Activated naive CD4-positive, alpha-beta T cell treated with anti-CD3 and anti-CD28 coated beads, Interleukin-2, amount 10 ng/mL, durations not matched to agents 7 days and 5 days (primary cell): ENCODE data around the gene TM9SF2.
"Not testable (repeated sequence)": the region's sequence is repeated elsewhere in the genome, so short reads cannot be mapped to it uniquely, and the experiment has no call there.

Experiments used
- CTCF ChIA-PET: fragments of 350-600 bp; sonication (Branson Sonifier 250); formaldehyde crosslinking; loops from one replicate; lab custom pipeline; 2021; ENCODE audit warnings: antibody characterized with exemption; lab: Charles Lee
- DNase-seq: peaks from one replicate; pipeline ENCODE4 v3.0.0-alpha.2; 2020
- H3K27ac Mint-ChIP-seq: one replicate; pipeline ENCODE4 v1.8.0; 2021; ENCODE audit warnings: mild to moderate bottlenecking, moderate library complexity, mixed read lengths
- H3K27me3 Mint-ChIP-seq: one replicate; pipeline ENCODE4 v1.8.0; 2021; ENCODE audit warnings: mild to moderate bottlenecking, mixed read lengths
- H3K36me3 Mint-ChIP-seq: one replicate; pipeline ENCODE4 v1.8.0; 2021; ENCODE audit warnings: mixed read lengths
- H3K4me1 Mint-ChIP-seq: one replicate; pipeline ENCODE4 v1.8.0; 2021; ENCODE audit warnings: mixed read lengths
- H3K4me3 Mint-ChIP-seq: one replicate; pipeline ENCODE4 v1.8.0; 2021; ENCODE audit warnings: mild to moderate bottlenecking, moderate library complexity, mixed read lengths
- H3K9me3 Mint-ChIP-seq: one replicate; pipeline ENCODE4 v1.8.0; 2021; ENCODE audit warnings: mixed read lengths

TM9SF2 gene

DNA sequence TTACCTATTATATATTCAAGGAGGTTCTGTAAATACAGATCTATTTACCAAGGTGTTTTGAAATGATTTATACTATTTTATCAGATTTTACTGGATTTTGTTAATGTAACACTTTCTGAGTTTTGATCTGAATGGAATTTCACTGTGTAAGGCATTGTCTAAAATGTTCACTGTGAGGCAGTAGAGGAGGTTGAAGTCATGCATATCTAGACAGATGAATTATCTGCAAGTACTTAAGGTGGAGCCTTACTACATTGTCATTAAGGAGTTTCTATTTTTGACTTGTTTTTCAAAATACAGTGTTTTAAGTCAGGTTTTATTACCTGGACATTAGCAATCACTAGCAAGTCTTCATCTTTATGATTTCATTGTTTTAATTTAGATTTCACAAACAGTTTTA is 62.1 kb downstream of the TM9SF2 start:
- peaks cover 55% of the 10 kb centered on the region for H3K36me3 Mint-ChIP-seq
- H3K4me3 Mint-ChIP-seq: no peak overlapping the region
- peaks cover 3% of the 10 kb centered on the region for H3K9me3 Mint-ChIP-seq
- peaks cover 20% of the 10 kb centered on the region for H3K4me1 Mint-ChIP-seq
- H3K27me3 Mint-ChIP-seq: no peaks in the 10 kb centered on the region
- H3K27ac Mint-ChIP-seq: no peak overlapping the region
- no peak for DNase-seq
- CTCF ChIA-PET: no interaction called here

DNA sequence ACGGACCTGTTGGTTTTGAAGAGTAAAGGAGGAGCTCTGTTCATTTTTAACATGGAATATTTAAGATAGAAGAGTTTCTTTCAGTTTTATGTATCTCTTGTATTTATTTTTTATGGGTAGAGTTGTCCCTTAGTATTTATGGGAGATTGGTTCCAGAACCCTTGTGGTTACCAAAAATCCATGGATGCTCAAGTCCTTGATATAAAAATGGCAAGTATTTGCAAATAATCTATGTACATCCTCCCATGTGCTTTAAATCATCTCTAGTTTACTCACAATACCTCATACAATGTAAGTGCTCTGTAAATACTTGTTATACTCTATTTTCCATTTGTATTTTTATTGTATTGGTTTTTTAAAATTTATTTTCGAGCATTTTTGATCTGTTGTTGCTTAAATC is 63.1 kb downstream of the TM9SF2 start:
- no peak for DNase-seq
- Mint-ChIP-seq H3K27ac (no peak overlapping the region), H3K27me3 (no peaks in the 10 kb centered on the region), H3K4me3 (no peak overlapping the region), H3K9me3 (peaks cover 11% of the 10 kb centered on the region), H3K36me3 (peaks cover 48% of the 10 kb centered on the region), H3K4me1 (peaks cover 20% of the 10 kb centered on the region)
- CTCF ChIA-PET: no interaction called here

DNA sequence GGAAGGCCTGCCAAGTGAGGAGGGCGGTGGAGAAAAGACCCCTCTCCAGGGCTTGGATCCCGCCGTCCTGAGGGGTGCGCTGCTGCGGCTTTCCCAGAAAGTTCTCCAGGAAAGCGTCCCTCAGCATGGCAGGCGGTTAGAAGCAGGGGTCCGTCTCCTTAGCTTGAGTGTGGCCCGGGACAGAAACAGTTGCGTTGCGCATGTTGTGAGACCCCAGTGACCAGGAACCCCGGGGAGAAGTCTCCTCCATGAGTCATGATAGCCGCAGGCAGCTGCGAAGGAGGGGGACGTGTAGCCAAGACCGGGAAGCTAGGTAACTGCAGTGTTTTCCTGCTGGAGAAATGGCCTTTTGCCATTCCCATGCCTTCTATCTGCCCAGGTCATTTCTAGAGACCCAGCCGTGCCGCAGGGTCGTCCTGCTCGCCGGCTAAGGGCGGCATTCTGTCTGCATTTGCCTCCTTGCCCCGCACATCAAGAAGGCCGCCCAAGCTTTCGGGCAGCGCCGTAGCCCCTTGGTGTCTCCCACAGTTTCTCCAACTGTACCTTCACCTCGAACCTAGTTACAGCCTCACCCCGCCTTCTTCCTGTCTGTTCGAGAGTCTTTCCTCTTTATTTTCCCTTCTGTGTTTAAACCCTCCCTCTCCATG is 64.3 kb downstream of the TM9SF2 start:
- Mint-ChIP-seq H3K27ac (peak overlapping the region; percentile 11), H3K4me1 (peaks cover 20% of the 10 kb centered on the region), H3K36me3 (peaks cover 42% of the 10 kb centered on the region), H3K9me3 (peaks cover 11% of the 10 kb centered on the region), H3K27me3 (no peaks in the 10 kb centered on the region), H3K4me3 (peak overlapping the region; percentile 65)
- CTCF ChIA-PET: interaction anchor here (0.9 kb wide), 1 partner anchor 13 kb away, joined by 5 read pairs; no protein-coding TSS in a partner anchor
- DNase-seq: no peak

DNA sequence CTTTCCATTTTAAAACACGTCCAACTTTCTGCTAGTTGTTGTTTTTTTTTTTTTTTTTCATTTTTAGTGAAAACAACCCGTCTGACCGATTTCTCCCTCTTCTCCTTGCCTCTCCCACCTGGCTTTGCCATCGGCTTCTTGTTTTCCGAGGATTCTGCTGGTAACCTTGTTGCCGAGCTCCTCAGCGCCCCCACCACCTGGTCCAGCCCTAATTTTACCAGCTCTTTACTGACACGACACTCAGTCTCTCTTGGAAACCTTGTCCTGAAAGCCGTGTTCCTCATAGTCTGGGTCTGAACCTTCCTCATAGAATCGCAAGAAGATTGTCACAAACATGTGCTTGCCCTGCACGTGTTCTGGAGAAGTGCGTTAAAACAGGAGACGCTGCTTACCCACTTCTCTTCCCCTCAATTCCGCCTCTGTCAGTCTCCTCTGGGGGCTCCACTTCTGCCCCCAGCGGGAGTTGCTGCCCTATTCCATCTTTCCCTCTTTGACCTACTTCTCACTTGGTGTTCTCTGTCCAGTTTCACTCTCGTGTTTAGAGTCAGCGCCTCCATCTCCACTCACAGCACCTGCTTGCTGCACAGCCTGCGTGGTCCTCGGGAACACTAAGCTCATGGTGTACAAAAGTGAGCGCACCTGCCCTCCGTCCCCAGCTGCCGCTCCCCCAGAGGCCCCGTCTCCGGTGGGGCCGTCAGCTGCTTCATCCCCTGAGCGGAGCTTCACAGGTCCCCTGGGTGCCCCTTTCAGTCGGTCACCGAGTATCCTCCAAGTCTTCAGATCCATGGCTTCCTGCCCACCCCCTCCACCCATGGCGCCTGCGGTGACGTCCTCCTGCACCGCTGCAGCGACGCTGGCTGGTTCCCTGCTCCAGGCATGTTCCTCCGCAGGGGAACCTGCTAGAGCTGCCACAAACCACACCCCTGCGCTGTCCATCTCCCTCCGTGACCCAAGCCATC is 65.1 kb downstream of the TM9SF2 start:
- Mint-ChIP-seq H3K4me3 (peak overlapping the region; percentile 65), H3K4me1 (peaks cover 20% of the 10 kb centered on the region), H3K9me3 (peaks cover 11% of the 10 kb centered on the region), H3K27ac (peak overlapping the region; percentile 11), H3K27me3 (no peaks in the 10 kb centered on the region), H3K36me3 (peaks cover 38% of the 10 kb centered on the region)
- DNase-seq: no peak
- CTCF ChIA-PET: interaction anchor here (0.9 kb wide), 1 partner anchor 13 kb away, joined by 5 read pairs; no protein-coding TSS in a partner anchor

DNA sequence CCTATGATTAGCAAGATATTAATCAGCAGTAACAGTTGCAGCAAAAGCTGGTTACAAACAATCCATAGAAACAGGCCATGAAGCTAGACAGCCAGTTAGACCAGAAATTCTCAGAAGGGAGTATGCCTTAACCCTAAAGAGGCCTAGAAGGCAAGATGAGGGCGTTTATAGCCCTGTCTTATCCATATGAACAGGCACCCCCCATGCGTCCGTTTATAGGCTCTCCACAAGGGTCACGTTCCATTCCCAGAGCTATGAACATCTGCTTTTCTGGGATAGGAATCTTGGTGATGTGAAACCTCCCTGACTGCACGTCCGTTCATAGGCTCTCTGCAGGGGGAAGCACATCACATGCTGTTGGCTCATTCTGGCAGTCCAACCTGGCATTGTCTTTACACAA is 67.6 kb downstream of the TM9SF2 start:
- H3K4me1 Mint-ChIP-seq: peaks cover 20% of the 10 kb centered on the region
- peaks cover 25% of the 10 kb centered on the region for H3K36me3 Mint-ChIP-seq
- not testable (repeated sequence) for DNase-seq, H3K27me3 Mint-ChIP-seq, H3K4me3 Mint-ChIP-seq
- peaks cover 11% of the 10 kb centered on the region for H3K9me3 Mint-ChIP-seq
- CTCF ChIA-PET: interaction anchor here (1.3 kb wide), 1 partner anchor 37 kb away, joined by 3 read pairs; no protein-coding TSS in a partner anchor
- H3K27ac Mint-ChIP-seq: peak overlapping the region; percentile 11

DNA sequence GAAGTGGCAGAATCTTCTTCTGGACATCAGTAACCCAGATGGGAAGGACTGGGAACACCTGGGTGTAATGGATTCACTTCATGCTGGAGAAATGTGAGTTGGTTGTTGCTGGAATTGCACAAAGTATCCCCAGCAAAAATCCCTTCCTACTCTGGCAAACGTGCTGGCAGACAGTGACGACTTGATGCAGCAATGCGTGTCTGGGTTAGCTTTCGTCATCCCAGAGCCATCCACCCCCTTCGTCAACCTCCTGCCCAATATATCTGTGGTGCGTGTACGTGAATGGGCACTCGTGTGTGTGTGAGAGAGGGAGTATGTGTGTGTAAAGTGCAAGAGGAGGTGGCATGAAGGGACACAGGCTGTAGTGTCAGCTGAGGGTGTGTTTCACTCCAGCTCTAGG is 70.9 kb downstream of the TM9SF2 start:
- Mint-ChIP-seq H3K4me1 (peaks cover 6% of the 10 kb centered on the region), H3K36me3 (peaks cover 1% of the 10 kb centered on the region), H3K4me3 (no peak overlapping the region), H3K27me3 (peaks cover 3% of the 10 kb centered on the region), H3K9me3 (peaks cover 11% of the 10 kb centered on the region), H3K27ac (no peak overlapping the region)
- no peak for DNase-seq
- CTCF ChIA-PET: interaction anchor here (0.6 kb wide), 1 partner anchor 1304 kb away, joined by 3 read pairs; no protein-coding TSS in a partner anchor

DNA sequence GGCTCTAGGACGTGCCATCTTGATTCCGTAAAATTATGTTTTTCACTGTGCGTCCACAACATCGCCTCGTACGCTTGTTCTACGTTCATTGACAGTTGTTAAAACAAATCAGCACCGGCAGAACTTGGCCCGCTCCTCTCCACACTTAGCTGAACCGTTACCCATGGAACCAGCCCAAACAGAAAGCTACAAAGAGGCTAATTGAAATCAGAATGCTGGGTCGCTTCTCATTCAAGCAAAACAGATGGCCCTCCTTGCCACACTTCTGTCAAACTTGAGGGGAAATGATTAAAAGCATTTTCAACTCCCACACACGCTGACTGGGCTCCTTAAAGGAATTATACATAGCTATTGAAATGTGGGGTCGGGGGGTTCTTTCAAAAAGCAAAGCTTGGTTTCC is 71.6 kb downstream of the TM9SF2 start:
- peaks cover 5% of the 10 kb centered on the region for H3K4me1 Mint-ChIP-seq
- H3K4me3 Mint-ChIP-seq: no peak overlapping the region
- H3K9me3 Mint-ChIP-seq: peaks cover 11% of the 10 kb centered on the region
- H3K36me3 Mint-ChIP-seq: peaks cover 1% of the 10 kb centered on the region
- peaks cover 3% of the 10 kb centered on the region for H3K27me3 Mint-ChIP-seq
- CTCF ChIA-PET: interaction anchor here (1.2 kb wide), 1 partner anchor 12 kb away, joined by 3 read pairs; no protein-coding TSS in a partner anchor
- no peak for DNase-seq
- no peak overlapping the region for H3K27ac Mint-ChIP-seq

DNA sequence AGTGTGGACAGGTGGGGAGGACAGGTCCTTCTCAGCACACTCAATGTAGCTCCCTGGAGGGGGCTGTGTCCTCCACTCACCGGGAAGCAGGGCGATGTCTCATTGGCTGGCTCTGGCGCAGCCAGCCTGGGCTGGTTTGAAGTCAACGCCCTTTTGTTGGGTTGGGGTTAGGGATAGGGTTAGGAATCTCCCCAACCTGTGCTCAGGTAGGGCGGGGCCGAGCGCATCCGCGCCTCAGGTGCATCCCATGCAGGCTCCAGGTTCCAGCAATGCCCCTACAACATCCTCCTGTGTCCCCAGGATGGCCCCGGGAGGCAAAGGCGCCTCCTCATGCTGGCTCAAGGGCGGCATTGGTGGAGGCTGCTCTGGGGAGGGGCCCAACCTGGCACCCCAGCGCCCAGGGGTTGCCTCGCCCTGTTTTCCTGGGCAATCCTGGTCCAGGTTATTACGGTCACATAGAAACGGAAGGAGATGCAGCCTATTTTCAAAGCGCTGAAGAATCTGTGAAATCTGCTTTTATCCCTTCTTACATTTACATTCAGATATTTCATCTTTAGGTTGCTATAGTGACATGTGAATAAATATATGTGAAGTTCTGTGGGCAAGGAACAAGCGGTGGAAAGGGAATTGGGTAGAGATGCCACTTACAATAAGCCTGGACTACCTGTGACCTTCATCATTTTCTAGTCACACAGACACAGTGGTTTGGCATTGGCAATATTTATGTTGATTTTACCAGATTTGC is 74.3 kb downstream of the TM9SF2 start:
- H3K9me3 Mint-ChIP-seq: no peaks in the 10 kb centered on the region
- H3K27ac Mint-ChIP-seq: no peak overlapping the region
- CTCF ChIA-PET: no interaction called here
- no peak for DNase-seq
- peaks cover 6% of the 10 kb centered on the region for H3K27me3 Mint-ChIP-seq
- peaks cover 12% of the 10 kb centered on the region for H3K4me1 Mint-ChIP-seq
- peaks cover 1% of the 10 kb centered on the region for H3K36me3 Mint-ChIP-seq
- no peak overlapping the region for H3K4me3 Mint-ChIP-seq

DNA sequence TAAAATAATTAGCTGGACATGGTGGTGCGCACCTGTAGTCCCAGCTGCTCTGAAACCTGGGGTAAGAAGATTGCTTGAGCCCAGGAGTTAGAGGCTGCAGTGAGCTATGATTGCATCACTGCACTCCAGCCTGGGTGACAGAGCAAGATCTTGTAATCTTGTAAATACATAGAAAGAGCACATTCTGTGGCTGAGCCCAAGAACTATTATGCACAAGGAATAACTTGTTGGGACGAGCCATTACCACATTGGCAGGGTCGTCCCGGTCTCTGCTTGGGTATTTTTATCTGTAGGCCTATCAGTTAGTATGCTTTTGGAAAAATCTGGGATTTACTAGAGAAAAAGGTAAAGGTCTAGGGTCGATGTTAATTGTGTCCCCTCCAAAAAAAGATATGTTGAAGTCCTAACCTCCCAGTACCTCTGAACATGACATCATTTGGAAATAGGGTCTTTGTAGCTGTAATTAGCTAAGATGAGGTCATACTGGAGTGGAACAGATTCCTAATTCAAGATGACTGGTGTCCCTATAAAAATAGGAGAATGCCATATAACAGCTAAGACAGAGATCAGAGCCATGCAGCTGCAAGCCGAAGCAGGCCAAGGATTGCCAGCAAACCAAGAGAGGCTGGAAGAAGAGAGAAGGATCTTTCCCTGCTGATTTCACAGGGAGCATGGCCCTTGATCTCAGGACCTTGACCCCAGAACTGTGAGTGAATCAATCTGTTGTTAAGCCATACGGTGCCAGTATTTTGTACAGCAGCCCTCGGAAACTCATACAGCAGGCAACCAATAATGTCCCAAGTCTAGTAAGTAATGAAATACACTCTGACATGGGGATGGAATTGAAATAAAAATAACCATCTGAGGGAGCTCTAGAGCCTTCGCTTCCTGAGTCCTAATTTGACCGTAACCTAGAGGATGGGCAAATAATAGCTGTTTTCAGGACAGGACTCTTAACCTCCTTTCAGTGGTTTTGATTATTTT is 77.0 kb downstream of the TM9SF2 start:
- no peak overlapping the region for H3K27ac Mint-ChIP-seq
- peaks cover 12% of the 10 kb centered on the region for H3K4me1 Mint-ChIP-seq
- no peaks in the 10 kb centered on the region for H3K9me3 Mint-ChIP-seq
- peaks cover 6% of the 10 kb centered on the region for H3K27me3 Mint-ChIP-seq
- CTCF ChIA-PET: interaction anchor here (0.6 to 1.2 kb wide), 4 partner anchors 12 to 199 kb away, joined by 3 to 5 read pairs (median 3); no protein-coding TSS in a partner anchor
- H3K4me3 Mint-ChIP-seq: no peak overlapping the region
- H3K36me3 Mint-ChIP-seq: no peaks in the 10 kb centered on the region
- no peak for DNase-seq

DNA sequence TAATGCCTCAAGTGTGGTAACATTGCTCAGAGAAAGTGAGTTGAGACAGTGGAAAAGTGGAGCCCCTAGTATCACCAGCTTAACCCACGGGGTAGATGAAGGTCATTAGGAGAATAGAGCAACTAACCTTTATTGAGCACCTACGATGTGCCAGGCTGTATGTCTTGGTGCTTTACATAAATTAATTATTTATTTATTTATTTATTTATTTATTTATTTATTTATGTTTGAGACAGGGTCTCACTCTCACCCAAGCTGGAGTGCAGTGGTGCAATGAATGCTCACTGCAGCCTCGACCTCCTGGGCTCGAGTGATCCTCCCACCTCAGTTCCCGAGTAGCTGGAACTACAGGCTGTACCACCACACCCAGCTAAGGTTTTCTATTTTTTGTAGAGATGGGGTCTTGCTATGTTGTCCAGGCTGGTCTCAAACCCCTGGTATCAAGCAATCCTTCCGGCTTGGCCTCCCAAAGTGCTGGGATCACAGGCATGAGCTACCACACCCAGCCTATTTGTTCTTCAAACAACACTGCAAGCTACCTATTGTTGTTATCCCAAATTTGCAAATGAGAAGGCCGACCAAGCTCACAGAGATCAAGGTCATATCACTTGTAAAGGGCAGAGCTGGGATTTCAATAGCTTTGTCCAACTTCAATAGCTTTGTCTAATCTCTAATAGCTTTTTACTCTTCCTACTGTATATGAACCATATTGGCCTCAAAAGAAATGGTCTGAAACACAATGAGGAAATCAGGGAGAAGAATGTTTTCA is 79.4 kb downstream of the TM9SF2 start:
- no peak for DNase-seq
- Mint-ChIP-seq H3K4me3 (no peak overlapping the region), H3K36me3 (no peaks in the 10 kb centered on the region), H3K9me3 (no peaks in the 10 kb centered on the region), H3K27me3 (peaks cover 6% of the 10 kb centered on the region), H3K4me1 (peaks cover 7% of the 10 kb centered on the region), H3K27ac (no peak overlapping the region)
- CTCF ChIA-PET: interaction anchor here (0.9 to 1.4 kb wide), 2 partner anchors 31 to 137 kb away, joined by 3 read pairs; no protein-coding TSS in a partner anchor

DNA sequence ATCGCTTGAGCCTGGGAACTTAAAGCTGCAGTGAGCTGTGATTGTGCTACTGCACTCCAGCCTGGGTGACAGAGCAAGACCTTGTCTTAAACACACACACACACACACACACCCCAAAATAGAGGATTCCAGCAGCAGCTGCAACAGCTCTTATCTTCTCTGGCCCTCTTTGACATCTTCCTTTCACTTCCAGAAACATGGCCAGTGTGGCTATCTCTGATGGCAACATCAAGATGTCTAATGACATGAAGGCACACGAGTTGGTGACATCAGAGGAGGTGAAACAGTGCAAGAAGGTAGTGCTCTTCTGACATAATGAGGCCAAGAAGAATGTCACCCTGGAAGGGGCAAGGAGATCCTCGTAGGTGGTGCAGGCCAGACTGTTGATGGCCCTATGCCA is 81.2 kb downstream of the TM9SF2 start:
- H3K4me1 Mint-ChIP-seq: peaks cover 7% of the 10 kb centered on the region
- H3K4me3 Mint-ChIP-seq: no peak overlapping the region
- no peak overlapping the region for H3K27ac Mint-ChIP-seq
- no peak for DNase-seq
- CTCF ChIA-PET: no interaction called here
- H3K27me3 Mint-ChIP-seq: peaks cover 3% of the 10 kb centered on the region
- no peaks in the 10 kb centered on the region for H3K9me3 Mint-ChIP-seq
- no peaks in the 10 kb centered on the region for H3K36me3 Mint-ChIP-seq

DNA sequence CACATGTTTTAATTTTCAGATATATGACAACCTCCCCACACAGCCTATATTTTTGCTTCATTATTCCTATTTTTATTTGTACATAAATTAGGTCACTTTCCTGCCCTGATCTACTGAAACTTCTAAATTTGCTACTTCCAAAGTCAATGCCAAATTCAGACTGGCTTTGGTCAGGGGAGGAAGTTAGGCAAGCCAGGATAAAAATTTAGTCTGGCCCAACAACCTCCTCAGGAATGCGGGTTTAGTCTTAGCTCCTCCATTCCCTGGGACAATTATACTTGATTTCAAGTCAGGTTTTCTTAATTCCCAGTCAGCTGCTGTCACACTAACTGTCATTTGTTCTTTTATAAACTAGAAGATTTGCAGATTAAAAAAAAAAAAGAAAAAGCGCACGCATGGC is 84.3 kb downstream of the TM9SF2 start:
- no peak for DNase-seq
- H3K4me3 Mint-ChIP-seq: no peak overlapping the region
- no peaks in the 10 kb centered on the region for H3K36me3 Mint-ChIP-seq
- peaks cover 6% of the 10 kb centered on the region for H3K27me3 Mint-ChIP-seq
- H3K4me1 Mint-ChIP-seq: peaks cover 3% of the 10 kb centered on the region
- no peaks in the 10 kb centered on the region for H3K9me3 Mint-ChIP-seq
- CTCF ChIA-PET: no interaction called here
- H3K27ac Mint-ChIP-seq: no peak overlapping the region
